Activated naive CD8-positive, alpha-beta T cell treated with anti-CD3 and anti-CD28 coated beads, Interleukin-2, amount 50 U/mL, for 24 hours (primary cell): ENCODE data around the gene EMX2.
"Not testable (repeated sequence)": the region's sequence is repeated elsewhere in the genome, so short reads cannot be mapped to it uniquely, and the experiment has no call there.

ENCODE experiments used
- ATAC-seq: fragments of 150-1000 bp; cut with Tn5 transposase; one replicate; pipeline ENCODE4 v1.10.0; 2021
- DNase-seq: peaks from one replicate; pipeline ENCODE4 v3.0.0; 2021
- H3K27ac Mint-ChIP-seq: one replicate; pipeline ENCODE4 v1.8.0; 2021; ENCODE audit warnings: mild to moderate bottlenecking, mixed read lengths
- H3K27me3 Mint-ChIP-seq: one replicate; pipeline ENCODE4 v1.8.0; 2021; ENCODE audit warnings: mixed read lengths
- H3K36me3 Mint-ChIP-seq: one replicate; pipeline ENCODE4 v1.8.0; 2021; ENCODE audit warnings: low read depth, mixed read lengths
- H3K4me1 Mint-ChIP-seq: one replicate; pipeline ENCODE4 v1.8.0; 2021; ENCODE audit warnings: mixed read lengths
- H3K4me3 Mint-ChIP-seq: one replicate; pipeline ENCODE4 v1.8.0; 2021; ENCODE audit warnings: mild to moderate bottlenecking, moderate library complexity, mixed read lengths
- H3K9me3 Mint-ChIP-seq: one replicate; pipeline ENCODE4 v1.8.0; 2021; ENCODE audit warnings: mixed read lengths

The EMX2 gene

GRCh38 chr10:117542706-117543224 lies at the start of gene EMX2:
Gene EMX2, plus strand, starts transcription at chr10:117542746. Its CDS starts 522 bp downstream, at chr10:117543268.
- Mint-ChIP-seq H3K9me3 (no peaks in the 10 kb centered on the region), H3K36me3 (peaks cover 2% of the 10 kb centered on the region), H3K27ac (no peak within 1 kb of the TSS), H3K4me3 (no peak within 1 kb of the TSS), H3K4me1 (peaks cover 30% of the 10 kb centered on the region), H3K27me3 (peaks cover 89% of the 10 kb centered on the region)
- ATAC-seq, result no peak
- DNase-seq, result no peak

- no peak for DNase-seq
- Mint-ChIP-seq H3K9me3 (no peaks in the 10 kb centered on the region), H3K4me3 (no peak overlapping the region), H3K27me3 (peaks cover 27% of the 10 kb centered on the region), H3K36me3 (no peaks in the 10 kb centered on the region), H3K4me1 (peaks cover 1% of the 10 kb centered on the region), H3K27ac (no peak overlapping the region)
- no peak for ATAC-seq
These were observed 46.5 kb upstream of the EMX2 start for GRCh38 chr10:117496031-117496430.

GRCh38 chr10:117496616-117497028 lies 45.9 kb upstream of the EMX2 start:
- Mint-ChIP-seq H3K27me3 (peaks cover 27% of the 10 kb centered on the region), H3K36me3 (no peaks in the 10 kb centered on the region), H3K27ac (no peak overlapping the region)

GRCh38 chr10:117497736-117498135 lies 44.8 kb upstream of the EMX2 start:
- H3K9me3 Mint-ChIP-seq, result no peaks in the 10 kb centered on the region
- H3K27me3 Mint-ChIP-seq, result peaks cover 28% of the 10 kb centered on the region
- ATAC-seq (no peak), DNase-seq (no peak)
- no peak overlapping the region for H3K27ac Mint-ChIP-seq
- H3K4me1 Mint-ChIP-seq, result peaks cover 1% of the 10 kb centered on the region
- no peak overlapping the region for H3K4me3 Mint-ChIP-seq
- H3K36me3 Mint-ChIP-seq, result no peaks in the 10 kb centered on the region

More at GRCh38 chr10:117496616-117497028, 45.9 kb upstream of the EMX2 start:
- DNase-seq (peak; percentile 72), ATAC-seq (peak; percentile 66)
- Mint-ChIP-seq H3K9me3 (no peaks in the 10 kb centered on the region), H3K4me1 (peaks cover 1% of the 10 kb centered on the region), H3K4me3 (no peak overlapping the region)

GRCh38 chr10:117499248-117500105 lies 43.1 kb upstream of the EMX2 start:
- Mint-ChIP-seq H3K4me3 (no peak overlapping the region), H3K36me3 (no peaks in the 10 kb centered on the region), H3K9me3 (no peaks in the 10 kb centered on the region), H3K4me1 (peaks cover 1% of the 10 kb centered on the region), H3K27ac (no peak overlapping the region), H3K27me3 (peaks cover 25% of the 10 kb centered on the region)
- ATAC-seq, result no peak
- DNase-seq, result no peak

- Mint-ChIP-seq H3K36me3 (no peaks in the 10 kb centered on the region), H3K4me1 (peaks cover 1% of the 10 kb centered on the region), H3K27me3 (peaks cover 20% of the 10 kb centered on the region), H3K9me3 (no peaks in the 10 kb centered on the region), H3K4me3 (no peak overlapping the region), H3K27ac (no peak overlapping the region)
- ATAC-seq, result no peak
- DNase-seq, result no peak
These were observed 42.1 kb upstream of the EMX2 start for GRCh38 chr10:117500456-117500855.

GRCh38 chr10:117501460-117502035 lies 41.0 kb upstream of the EMX2 start:
- H3K4me1 Mint-ChIP-seq, result peaks cover 1% of the 10 kb centered on the region
- H3K27ac Mint-ChIP-seq, result no peak overlapping the region
- H3K36me3 Mint-ChIP-seq, result no peaks in the 10 kb centered on the region
- H3K27me3 Mint-ChIP-seq, result peaks cover 9% of the 10 kb centered on the region
- no peaks in the 10 kb centered on the region for H3K9me3 Mint-ChIP-seq
- no peak for ATAC-seq
- H3K4me3 Mint-ChIP-seq, result no peak overlapping the region
- no peak for DNase-seq

GRCh38 chr10:117502421-117503243 lies 39.9 kb upstream of the EMX2 start:
- Mint-ChIP-seq H3K36me3 (no peaks in the 10 kb centered on the region), H3K4me1 (no peaks in the 10 kb centered on the region), H3K9me3 (no peaks in the 10 kb centered on the region), H3K27ac (no peak overlapping the region), H3K4me3 (no peak overlapping the region), H3K27me3 (peaks cover 10% of the 10 kb centered on the region)
- no peak for ATAC-seq
- DNase-seq, result no peak

GRCh38 chr10:117503244-117504205 lies 39.0 kb upstream of the EMX2 start:
- H3K4me1 Mint-ChIP-seq, result no peaks in the 10 kb centered on the region
- no peak overlapping the region for H3K4me3 Mint-ChIP-seq
- H3K27me3 Mint-ChIP-seq, result peaks cover 10% of the 10 kb centered on the region
- H3K36me3 Mint-ChIP-seq, result no peaks in the 10 kb centered on the region
- no peaks in the 10 kb centered on the region for H3K9me3 Mint-ChIP-seq
- no peak for ATAC-seq
- no peak for DNase-seq
- H3K27ac Mint-ChIP-seq, result no peak overlapping the region

- ATAC-seq (no peak), DNase-seq (no peak)
- no peaks in the 10 kb centered on the region for H3K9me3 Mint-ChIP-seq
- H3K4me1 Mint-ChIP-seq, result no peaks in the 10 kb centered on the region
- H3K27me3 Mint-ChIP-seq, result peaks cover 10% of the 10 kb centered on the region
- H3K27ac Mint-ChIP-seq, result no peak overlapping the region
- no peak overlapping the region for H3K4me3 Mint-ChIP-seq
- H3K36me3 Mint-ChIP-seq, result no peaks in the 10 kb centered on the region
These were observed 38.0 kb upstream of the EMX2 start for GRCh38 chr10:117504562-117504961.

GRCh38 chr10:117507081-117507480 lies 35.5 kb upstream of the EMX2 start:
- H3K4me3 Mint-ChIP-seq, ATAC-seq, H3K9me3 Mint-ChIP-seq, DNase-seq, H3K27ac Mint-ChIP-seq, H3K4me1 Mint-ChIP-seq, H3K27me3 Mint-ChIP-seq, H3K36me3 Mint-ChIP-seq: not testable (repeated sequence)

GRCh38 chr10:117509573-117509972 lies 33.0 kb upstream of the EMX2 start:
- ATAC-seq (no peak), DNase-seq (no peak)
- peaks cover 17% of the 10 kb centered on the region for H3K27me3 Mint-ChIP-seq
- H3K9me3 Mint-ChIP-seq, result no peaks in the 10 kb centered on the region
- H3K27ac Mint-ChIP-seq, result no peak overlapping the region
- no peak overlapping the region for H3K4me3 Mint-ChIP-seq
- H3K36me3 Mint-ChIP-seq, result no peaks in the 10 kb centered on the region
- H3K4me1 Mint-ChIP-seq, result no peaks in the 10 kb centered on the region

- no peak for ATAC-seq
- Mint-ChIP-seq H3K9me3 (no peaks in the 10 kb centered on the region), H3K27ac (no peak overlapping the region), H3K4me1 (no peaks in the 10 kb centered on the region), H3K27me3 (peaks cover 17% of the 10 kb centered on the region), H3K36me3 (no peaks in the 10 kb centered on the region), H3K4me3 (no peak overlapping the region)
- no peak for DNase-seq
These were observed 30.8 kb upstream of the EMX2 start for GRCh38 chr10:117511601-117512390.
